GM12801 (cell line): ENCODE results near the gene HADH.

Source experiments
- TF ChIP-seq, protein P1 (sequence below): IDR thresholded peaks from one replicate; pipeline ENCODE4 v1.5.1; 2011; ENCODE audit warnings: control low read depth; ENCODE audit not compliant: insufficient read length; ENCODE audit errors: extremely low read depth

Gene HADH

DNA sequence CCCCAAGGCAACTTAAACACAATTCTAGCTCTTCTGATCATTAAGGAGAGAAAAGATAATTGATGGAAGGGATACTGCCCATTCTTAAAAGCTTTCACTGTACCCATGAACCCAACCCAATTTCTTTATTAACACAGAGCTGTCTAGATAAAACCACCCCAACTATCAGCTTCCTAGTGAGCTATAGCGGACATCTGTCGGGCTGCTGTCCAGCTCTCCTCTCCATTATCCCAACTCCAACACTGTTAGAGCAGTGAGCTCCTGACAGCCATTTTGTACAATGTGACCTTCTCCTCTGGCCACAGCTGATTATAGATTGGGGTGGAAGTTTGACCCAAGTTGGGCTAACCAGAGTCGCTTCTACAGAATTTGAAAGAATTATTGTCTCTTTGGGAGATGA, 66.1 kb downstream of the HADH start:
- TF ChIP-seq, protein P1, sequence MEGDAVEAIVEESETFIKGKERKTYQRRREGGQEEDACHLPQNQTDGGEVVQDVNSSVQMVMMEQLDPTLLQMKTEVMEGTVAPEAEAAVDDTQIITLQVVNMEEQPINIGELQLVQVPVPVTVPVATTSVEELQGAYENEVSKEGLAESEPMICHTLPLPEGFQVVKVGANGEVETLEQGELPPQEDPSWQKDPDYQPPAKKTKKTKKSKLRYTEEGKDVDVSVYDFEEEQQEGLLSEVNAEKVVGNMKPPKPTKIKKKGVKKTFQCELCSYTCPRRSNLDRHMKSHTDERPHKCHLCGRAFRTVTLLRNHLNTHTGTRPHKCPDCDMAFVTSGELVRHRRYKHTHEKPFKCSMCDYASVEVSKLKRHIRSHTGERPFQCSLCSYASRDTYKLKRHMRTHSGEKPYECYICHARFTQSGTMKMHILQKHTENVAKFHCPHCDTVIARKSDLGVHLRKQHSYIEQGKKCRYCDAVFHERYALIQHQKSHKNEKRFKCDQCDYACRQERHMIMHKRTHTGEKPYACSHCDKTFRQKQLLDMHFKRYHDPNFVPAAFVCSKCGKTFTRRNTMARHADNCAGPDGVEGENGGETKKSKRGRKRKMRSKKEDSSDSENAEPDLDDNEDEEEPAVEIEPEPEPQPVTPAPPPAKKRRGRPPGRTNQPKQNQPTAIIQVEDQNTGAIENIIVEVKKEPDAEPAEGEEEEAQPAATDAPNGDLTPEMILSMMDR = no peak

DNA sequence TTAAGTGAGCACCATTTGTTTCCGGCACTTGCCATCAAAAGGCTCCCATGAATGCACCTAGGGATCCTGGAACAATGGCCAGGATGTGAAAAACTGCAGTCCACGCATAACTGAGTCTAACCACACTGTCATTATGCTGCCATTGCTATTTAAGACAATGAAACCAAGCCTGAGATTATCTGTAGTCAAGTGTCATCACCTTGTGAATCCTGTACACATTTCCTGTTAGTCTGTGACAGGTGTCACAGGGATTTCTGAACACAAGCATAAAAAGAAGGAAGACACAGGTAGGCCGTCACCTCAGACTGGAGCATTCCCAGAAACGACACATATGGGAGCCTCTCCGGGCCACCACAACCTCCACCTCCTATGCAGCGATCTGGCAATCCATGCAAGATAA, 66.7 kb downstream of the HADH start:
- TF ChIP-seq, protein P1 = no peak

DNA sequence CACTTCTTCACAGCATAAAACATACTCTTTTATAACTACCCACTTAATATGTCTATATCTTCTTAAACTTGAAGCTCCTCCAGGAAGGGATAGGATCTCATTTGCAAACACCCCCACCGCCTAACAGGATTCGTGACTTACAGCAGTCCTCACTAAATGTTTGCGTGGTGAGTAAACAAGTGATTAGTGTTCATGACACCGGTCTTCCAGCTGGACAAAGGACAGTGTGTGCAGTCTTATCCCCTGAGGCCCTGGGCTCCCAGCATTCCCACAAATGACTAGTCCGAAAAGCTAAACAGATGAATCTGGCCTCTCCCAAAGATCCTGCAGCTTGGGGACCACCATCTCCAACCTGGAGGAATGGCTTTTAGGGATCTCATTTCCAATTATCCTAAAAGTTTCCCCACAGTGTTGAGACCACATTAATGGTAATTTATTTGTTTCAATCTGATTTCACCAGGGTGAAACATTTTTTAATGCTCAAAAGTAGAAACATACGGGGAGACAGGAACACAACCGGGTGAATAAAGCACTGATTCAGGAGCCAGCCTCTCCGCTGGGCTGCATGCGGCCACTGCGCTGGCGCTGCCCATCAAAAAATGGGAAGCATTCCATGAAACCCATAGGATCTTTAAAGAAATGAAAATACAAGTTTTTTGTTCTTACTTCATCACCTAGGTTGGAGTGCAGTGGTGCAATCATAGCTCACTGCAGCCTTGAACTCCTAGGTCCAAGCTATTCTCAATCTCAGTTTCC, 69.2 kb downstream of the HADH start:
- TF ChIP-seq, protein P1 = no peak

DNA sequence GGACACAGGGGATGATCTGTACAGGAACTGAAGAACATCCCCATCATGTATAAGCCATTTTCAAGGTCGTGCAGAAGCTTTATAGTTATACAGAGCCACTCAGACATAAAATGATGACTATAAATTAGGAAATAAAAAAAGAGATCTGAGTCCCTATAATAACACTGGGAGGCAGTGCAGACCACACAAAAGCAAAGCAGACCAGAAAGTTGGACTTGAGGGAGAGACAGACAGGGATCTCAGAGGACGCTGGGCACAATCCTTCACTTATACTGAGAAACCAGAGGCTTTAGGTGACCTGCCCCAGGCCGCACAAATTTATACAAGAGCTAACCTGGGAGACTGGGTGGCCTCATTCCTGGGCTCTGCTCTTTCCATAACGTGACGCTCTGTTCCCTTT, 70.5 kb downstream of the HADH start:
- TF ChIP-seq, protein P1 = no peak

DNA sequence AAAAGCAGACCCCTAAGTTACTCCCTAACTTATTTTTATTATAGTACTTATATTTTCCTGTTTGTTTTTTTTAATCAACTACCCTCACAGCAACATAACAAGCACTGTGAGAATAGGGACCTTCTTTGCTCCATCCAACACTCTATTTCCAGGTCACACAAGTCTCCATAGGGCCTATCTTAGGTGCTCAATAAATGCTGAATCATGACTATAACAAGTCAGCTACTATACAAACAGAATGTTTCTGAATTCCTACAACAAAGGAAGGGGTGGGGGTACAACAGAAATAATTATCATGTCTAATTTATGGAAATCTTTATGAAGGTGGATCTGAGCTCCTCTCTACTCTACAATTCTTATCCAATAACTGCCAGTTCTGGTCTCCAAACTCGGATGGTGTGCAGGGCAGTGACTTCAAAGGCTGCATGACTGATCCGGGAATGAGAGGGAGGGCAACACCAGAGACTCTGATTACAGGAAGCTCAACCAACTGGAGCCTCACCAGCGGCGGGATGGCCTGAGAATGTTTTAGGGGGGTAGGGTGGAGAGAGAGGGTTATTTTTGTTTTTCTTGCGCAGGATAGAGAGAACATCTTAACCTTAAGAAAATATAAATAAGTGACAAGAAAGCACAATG, 71.1 kb downstream of the HADH start:
- TF ChIP-seq, protein P1 = no peak

DNA sequence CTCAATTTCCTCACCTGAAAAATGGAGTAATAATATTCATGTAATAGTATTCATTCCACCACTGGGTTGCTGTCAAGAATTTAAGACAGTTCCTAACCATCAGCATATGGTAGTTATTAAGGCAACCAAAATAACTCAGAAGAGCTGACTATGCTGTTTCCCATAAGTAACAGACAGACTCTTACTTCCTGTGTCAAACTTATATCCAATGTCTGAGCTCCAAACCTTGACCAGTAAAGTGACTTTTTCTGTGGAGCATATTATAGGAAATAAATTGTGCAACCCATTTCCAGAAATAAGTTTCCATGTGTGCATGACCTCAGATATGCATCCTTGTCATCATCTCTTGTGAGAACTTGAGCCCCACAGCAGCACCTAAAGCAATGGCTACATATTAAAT, 78.8 kb downstream of the HADH start:
- TF ChIP-seq, protein P1 = no peak

DNA sequence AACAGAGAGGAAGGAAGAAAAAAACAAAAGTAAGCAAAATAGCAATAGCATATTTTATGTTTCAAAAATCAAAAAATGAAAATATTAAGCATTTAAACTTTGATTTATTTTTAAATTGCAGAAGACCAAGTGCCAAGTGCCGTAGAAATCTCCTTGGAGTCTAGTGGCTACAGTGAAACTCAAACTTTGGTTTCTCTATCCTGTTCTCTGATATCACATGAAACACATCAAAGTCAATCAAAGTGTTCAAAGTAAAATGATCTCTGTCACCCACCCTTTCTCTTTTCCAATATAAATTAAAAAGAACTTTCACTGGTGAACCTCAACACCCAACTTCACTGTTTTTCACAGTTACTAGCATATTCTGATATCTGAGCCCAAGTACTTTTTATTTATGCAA, 81.1 kb downstream of the HADH start:
- TF ChIP-seq, protein P1 = no peak
